Right atrium auricular region (tissue), 2 donors: ENCODE results near the gene PNPLA1. TPM values are rescaled to one million over a fixed set of nuclear protein-coding genes. Genes with fewer than 3 reads are reported as not detected.

Experiments
- DNase-seq: peaks from one replicate; pipeline ENCODE4 v3.0.0-alpha.2; 2019; ENCODE audit warnings: low spot score
- H3K27ac ChIP-seq, 2 donors: fragments of 200-600 bp; sonication (generic); 1 replicate in 1 of 2; 2 replicates in 1 of 2; pipeline ENCODE4 v1.5.1; 2016 to 2019
- H3K27me3 ChIP-seq, 2 donors: fragments of 200-600 bp; sonication (generic); one replicate each; pipeline versions ENCODE4 v1.5.1 to v1.6.0; 2017 to 2019
- H3K36me3 ChIP-seq: fragments of 200-600 bp; sonication (generic); one replicate; pipeline ENCODE4 v1.5.1; 2016
- H3K4me1 ChIP-seq, 2 donors: fragments of 200-600 bp; sonication (generic); one replicate each; pipeline versions ENCODE4 v1.5.1 to v1.6.0; 2017 to 2019
- H3K4me3 ChIP-seq, 2 donors: fragments of 200-600 bp; sonication (generic); 1 replicate in 1 of 2; 2 replicates in 1 of 2; pipeline ENCODE4 v1.5.1; 2017 to 2019; ENCODE audit warnings: mild to moderate bottlenecking in 1 of 2, moderate library complexity in 1 of 2
- H3K9me3 ChIP-seq, 2 donors: fragments of 200-600 bp; sonication (generic); one replicate each; pipeline ENCODE4 v1.5.1; 2019
- total RNA-seq, 2 donors: library from RNA; depleted of rRNA; stranded (reverse); fragments of >200 nt; gene quantifications; one replicate each; pipeline ENCODE4 v1.1.0, GENCODE V29; 2016
- TF ChIP-seq, protein P1 (sequence below), 2 donors: fragments of 200-600 bp; sonication (generic); IDR thresholded peaks; one replicate each; pipeline ENCODE4 v1.5.1; 2019; ENCODE audit warnings: antibody characterized with exemption in 2 of 2

PNPLA1 gene, protein sequence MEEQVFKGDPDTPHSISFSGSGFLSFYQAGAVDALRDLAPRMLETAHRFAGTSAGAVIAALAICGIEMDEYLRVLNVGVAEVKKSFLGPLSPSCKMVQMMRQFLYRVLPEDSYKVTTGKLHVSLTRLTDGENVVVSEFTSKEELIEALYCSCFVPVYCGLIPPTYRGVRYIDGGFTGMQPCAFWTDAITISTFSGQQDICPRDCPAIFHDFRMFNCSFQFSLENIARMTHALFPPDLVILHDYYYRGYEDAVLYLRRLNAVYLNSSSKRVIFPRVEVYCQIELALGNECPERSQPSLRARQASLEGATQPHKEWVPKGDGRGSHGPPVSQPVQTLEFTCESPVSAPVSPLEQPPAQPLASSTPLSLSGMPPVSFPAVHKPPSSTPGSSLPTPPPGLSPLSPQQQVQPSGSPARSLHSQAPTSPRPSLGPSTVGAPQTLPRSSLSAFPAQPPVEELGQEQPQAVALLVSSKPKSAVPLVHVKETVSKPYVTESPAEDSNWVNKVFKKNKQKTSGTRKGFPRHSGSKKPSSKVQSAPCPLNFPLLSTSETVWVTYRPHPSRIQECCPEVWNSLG
- total RNA-seq = under 1 TPM in 1 of 2 donors, not detected in 1; 0.20 TPM

DNA sequence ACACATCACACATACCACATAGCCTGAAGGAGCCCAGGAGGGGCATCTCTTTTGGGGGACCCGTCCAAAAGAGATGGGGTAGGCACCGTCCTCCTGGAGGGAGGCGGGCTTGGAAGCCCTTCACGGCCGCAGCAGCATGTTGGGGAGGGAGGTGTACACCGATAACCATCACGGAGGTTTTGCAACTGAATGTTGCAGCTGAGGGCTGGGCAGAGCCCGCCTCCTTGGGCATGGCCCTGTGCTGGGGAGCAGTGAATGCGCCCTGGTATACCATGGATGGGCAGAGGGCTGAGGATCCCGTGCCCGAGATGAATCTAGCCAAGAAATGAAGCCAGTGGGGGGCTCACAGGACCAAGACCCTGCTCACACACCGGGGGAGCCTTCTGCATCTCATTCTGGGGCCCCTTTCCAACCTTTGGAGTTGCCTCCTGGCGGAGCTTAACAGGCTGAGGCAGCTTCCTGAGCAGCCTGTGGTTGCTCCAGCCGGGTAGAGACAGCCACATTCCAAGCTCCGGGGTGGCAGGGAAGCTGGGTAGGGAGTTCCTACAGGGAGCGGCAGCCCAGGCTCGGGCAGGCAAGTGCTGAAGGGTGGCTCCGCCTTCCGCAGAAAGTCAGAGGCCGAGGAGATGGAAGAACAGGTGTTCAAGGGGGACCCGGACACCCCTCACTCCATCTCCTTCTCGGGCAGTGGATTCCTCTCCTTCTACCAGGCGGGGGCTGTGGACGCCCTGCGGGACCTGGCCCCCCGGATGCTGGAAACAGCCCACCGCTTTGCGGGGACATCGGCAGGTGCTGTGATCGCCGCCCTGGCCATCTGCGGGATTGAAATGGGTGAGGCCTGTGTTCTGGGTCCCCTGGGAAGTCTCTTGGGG lies at the start of gene PNPLA1:
PNPLA1 (plus strand) TSS at position 227 of the 872 bp plus-strand sequence; CDS start at position 627, 400 bp downstream.
- Histone ChIP-seq H3K27ac (no peak within 1 kb of the TSS), H3K36me3 (no peaks in the 10 kb centered on the region), H3K4me1 (no peaks in the 10 kb centered on the region), H3K4me3 (no peak within 1 kb of the TSS), H3K27me3 (no peaks in the 10 kb centered on the region), H3K9me3 (peaks cover 0 to 10% of the 10 kb centered on the region in 2 donors)
- TF ChIP-seq, protein P1, sequence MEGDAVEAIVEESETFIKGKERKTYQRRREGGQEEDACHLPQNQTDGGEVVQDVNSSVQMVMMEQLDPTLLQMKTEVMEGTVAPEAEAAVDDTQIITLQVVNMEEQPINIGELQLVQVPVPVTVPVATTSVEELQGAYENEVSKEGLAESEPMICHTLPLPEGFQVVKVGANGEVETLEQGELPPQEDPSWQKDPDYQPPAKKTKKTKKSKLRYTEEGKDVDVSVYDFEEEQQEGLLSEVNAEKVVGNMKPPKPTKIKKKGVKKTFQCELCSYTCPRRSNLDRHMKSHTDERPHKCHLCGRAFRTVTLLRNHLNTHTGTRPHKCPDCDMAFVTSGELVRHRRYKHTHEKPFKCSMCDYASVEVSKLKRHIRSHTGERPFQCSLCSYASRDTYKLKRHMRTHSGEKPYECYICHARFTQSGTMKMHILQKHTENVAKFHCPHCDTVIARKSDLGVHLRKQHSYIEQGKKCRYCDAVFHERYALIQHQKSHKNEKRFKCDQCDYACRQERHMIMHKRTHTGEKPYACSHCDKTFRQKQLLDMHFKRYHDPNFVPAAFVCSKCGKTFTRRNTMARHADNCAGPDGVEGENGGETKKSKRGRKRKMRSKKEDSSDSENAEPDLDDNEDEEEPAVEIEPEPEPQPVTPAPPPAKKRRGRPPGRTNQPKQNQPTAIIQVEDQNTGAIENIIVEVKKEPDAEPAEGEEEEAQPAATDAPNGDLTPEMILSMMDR (IDR thresholded peaks at IDR 0.05) = no peak
- no peak for DNase-seq

DNA sequence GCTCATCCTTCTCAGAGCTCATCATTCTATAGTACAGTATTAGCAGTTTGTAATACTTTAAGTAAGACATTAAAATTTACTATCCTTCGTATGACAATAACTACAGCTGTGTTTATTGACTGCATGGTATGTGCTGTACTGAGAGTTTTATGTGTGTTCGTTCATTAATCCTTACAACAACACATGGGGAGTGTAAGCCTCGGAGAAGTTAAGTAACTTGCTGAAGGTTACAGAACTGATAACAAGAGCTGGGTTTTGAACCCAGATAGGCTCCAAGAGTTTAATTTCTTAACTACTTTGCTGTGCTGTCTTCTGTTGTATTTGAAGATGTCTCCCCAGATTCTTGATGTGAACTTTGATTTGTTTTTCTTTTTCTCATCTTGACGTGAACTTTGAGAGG lies 49.6 kb upstream of the PNPLA1 start:
- peaks cover 65% of the 10 kb centered on the region for H3K36me3 ChIP-seq
- TF ChIP-seq, protein P1 (IDR thresholded peaks at IDR 0.05) = no peak
- H3K9me3 ChIP-seq = no peaks in the 10 kb centered on the region
- no peak overlapping the region for H3K27ac ChIP-seq
- no peaks in the 10 kb centered on the region for H3K27me3 ChIP-seq
- H3K4me1 ChIP-seq = peaks cover 0 to 8% of the 10 kb centered on the region in 2 donors
- H3K4me3 ChIP-seq = no peak overlapping the region
- DNase-seq = no peak

DNA sequence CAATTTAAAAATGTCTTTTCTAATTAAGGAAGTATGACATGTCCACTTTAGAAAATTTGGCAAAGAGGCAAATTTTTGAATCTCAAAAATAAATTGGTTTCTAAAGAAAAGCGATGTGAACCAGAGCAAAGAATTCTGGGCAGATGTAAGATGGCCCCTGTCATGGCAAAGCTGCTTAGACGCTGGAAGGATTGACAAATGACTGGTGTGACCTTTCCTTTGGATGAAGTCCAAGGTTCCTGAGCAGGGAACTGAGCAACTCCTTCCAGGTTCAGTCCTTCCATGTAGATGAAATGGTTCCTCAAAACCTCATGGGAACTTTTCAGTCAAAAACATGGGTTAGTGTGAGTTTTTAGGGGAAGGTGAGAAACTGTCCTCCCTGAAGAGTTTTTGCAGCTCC lies 48.2 kb upstream of the PNPLA1 start:
- no peak for DNase-seq
- Histone ChIP-seq H3K27ac (no peak overlapping the region), H3K27me3 (no peaks in the 10 kb centered on the region), H3K4me3 (no peak overlapping the region), H3K4me1 (peaks cover 0 to 8% of the 10 kb centered on the region in 2 donors), H3K36me3 (peaks cover 77% of the 10 kb centered on the region), H3K9me3 (no peaks in the 10 kb centered on the region)
- TF ChIP-seq, protein P1 (IDR thresholded peaks at IDR 0.05) = no peak

DNA sequence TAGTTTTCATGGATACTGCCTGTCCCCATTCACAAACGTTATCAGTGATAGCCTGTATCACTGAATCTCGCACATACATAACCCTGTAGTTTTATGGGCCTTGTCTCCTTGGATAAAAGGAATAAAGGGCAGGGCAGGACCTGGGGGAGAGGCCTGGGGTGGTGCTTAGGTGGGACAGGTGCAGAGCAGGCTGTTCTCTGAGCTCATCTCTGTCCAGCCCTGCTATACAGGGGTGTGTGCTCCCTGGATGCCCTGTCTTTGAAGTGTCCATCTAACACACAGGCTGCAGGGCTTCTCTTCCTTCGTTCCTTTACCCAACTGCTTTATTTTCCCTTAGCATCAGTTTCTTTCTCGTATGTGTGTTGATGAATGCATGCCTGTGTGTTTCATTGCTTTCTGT lies 46.9 kb upstream of the PNPLA1 start:
- Histone ChIP-seq H3K27ac (no peak overlapping the region), H3K9me3 (no peaks in the 10 kb centered on the region), H3K36me3 (peaks cover 78% of the 10 kb centered on the region), H3K4me1 (peaks cover 0 to 8% of the 10 kb centered on the region in 2 donors), H3K27me3 (no peaks in the 10 kb centered on the region), H3K4me3 (no peak overlapping the region)
- no peak for DNase-seq
- TF ChIP-seq, protein P1 (IDR thresholded peaks at IDR 0.05) = no peak

DNA sequence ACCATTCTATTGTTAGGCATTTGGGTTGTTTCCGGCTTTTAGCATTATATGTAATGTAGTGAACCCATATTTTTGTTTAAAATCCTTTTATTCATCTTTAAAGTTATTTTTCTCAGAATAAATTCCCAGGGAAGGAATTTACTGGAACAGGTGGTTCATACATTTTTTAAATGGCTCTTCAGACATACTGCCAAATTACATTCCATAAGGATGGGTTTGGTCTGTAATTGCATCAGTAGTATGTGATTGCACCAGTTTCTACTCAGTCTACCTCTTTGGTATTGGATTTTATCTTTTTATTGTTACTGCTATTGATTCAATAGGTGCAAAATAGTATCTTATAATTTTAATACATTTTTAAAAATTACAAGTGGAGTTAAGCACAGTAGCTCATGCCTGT lies 46.2 kb upstream of the PNPLA1 start:
- H3K9me3 ChIP-seq = no peaks in the 10 kb centered on the region
- TF ChIP-seq, protein P1 (IDR thresholded peaks at IDR 0.05) = no peak
- H3K4me3 ChIP-seq = no peak overlapping the region
- peaks cover 78% of the 10 kb centered on the region for H3K36me3 ChIP-seq
- H3K27ac ChIP-seq = no peak overlapping the region
- DNase-seq = no peak
- H3K4me1 ChIP-seq = peaks cover 0 to 8% of the 10 kb centered on the region in 2 donors
- no peaks in the 10 kb centered on the region for H3K27me3 ChIP-seq
